Keratinocyte (primary cell): Measurements from ENCODE around the gene MRPL34. TPM values are rescaled to one million over a fixed set of nuclear protein-coding genes. Genes with fewer than 3 reads are reported as not detected.

Source experiments
- DNase-seq: peaks from one replicate; pipeline ENCODE4 v3.0.0-alpha.2; 2011; ENCODE audit warnings: low read depth, missing footprints, low spot score
- FAIRE-seq: peaks from 2 replicates; lab custom pipeline; 2011; peaks lifted over from hg19 to GRCh38; lab: Jason Lieb, UNC
- H2AFZ ChIP-seq: 2 replicates; pipeline ENCODE4 v1.6.0; 2012; ENCODE audit warnings: low read length, control low read depth, inconsistent platforms; ENCODE audit not compliant: control insufficient read depth
- H3K27ac ChIP-seq: 2 replicates; pipeline ENCODE4 v1.5.1; 2011; ENCODE audit warnings: low read length; ENCODE audit not compliant: control insufficient read depth, insufficient read depth
- H3K27me3 ChIP-seq: 3 replicates; pipeline ENCODE4 v1.6.0; 2011; ENCODE audit warnings: low read length; ENCODE audit not compliant: control insufficient read depth, insufficient read depth; ENCODE audit errors: extremely low read depth
- H3K36me3 ChIP-seq, 2 experiments: 2 replicates in 1 of 2; 3 replicates in 1 of 2; pipeline ENCODE4 v1.5.1; 2011; ENCODE audit warnings: low read length in 2 of 2, mild to moderate bottlenecking in 1 of 2; ENCODE audit not compliant: control insufficient read depth in 2 of 2, insufficient read depth in 2 of 2; ENCODE audit errors: extremely low read depth in 1 of 2
- H3K4me1 ChIP-seq: 3 replicates; pipeline ENCODE4 v1.5.1; 2011; ENCODE audit warnings: low read length; ENCODE audit not compliant: control insufficient read depth, insufficient read depth; ENCODE audit errors: extremely low read depth
- H3K4me2 ChIP-seq: 3 replicates; pipeline ENCODE4 v1.6.0; 2011; ENCODE audit warnings: low read depth, low read length; ENCODE audit not compliant: control insufficient read depth, insufficient read depth; ENCODE audit errors: extremely low read depth
- H3K4me3 ChIP-seq, 3 experiments: fragments of 200-600 bp in 1 of 3; sonication (generic) in 1 of 3; 2 replicates in 2 of 3; 3 replicates in 1 of 3; pipeline ENCODE4 v1.5.1; 2011 to 2016; ENCODE audit warnings: low read length in 3 of 3, mild to moderate bottlenecking in 3 of 3, control low read depth in 2 of 3, inconsistent platforms in 1 of 3, low read depth in 1 of 3, mixed read lengths in 1 of 3, mixed run types in 1 of 3, moderate library complexity in 1 of 3; ENCODE audit not compliant: control insufficient read depth in 2 of 3, insufficient read depth in 2 of 3; ENCODE audit errors: extremely low read depth in 1 of 3
- H3K79me2 ChIP-seq: 2 replicates; pipeline ENCODE4 v1.6.0; 2012; ENCODE audit warnings: low read length; ENCODE audit not compliant: control insufficient read depth, insufficient read depth
- H3K9ac ChIP-seq: 3 replicates; pipeline ENCODE4 v1.6.0; 2011; ENCODE audit warnings: low read length; ENCODE audit not compliant: control insufficient read depth, insufficient read depth; ENCODE audit errors: extremely low read depth
- H3K9me1 ChIP-seq: 3 replicates; pipeline ENCODE4 v1.6.0; 2011; ENCODE audit warnings: low read length; ENCODE audit not compliant: control insufficient read depth, insufficient read depth; ENCODE audit errors: extremely low read depth
- H3K9me3 ChIP-seq: 2 replicates; pipeline ENCODE4 v1.5.1; 2012; ENCODE audit warnings: low read depth, low read length; ENCODE audit not compliant: control insufficient read depth
- H4K20me1 ChIP-seq: 3 replicates; pipeline ENCODE4 v1.6.0; 2011; ENCODE audit warnings: low read length; ENCODE audit not compliant: control insufficient read depth, insufficient read depth; ENCODE audit errors: extremely low read depth
- EZH2 ChIP-seq: IDR thresholded peaks from one replicate; pipeline ENCODE4 v1.6.1; 2012; ENCODE audit warnings: inconsistent platforms, mild to moderate bottlenecking, low read length, moderate library complexity
- dilution Hi-C: fragments of 300-500 bp; cut with MboI; formaldehyde crosslinking; loops from one replicate; pipeline ENCODE4 v1.7.0; 2020; ENCODE audit warnings: low sequenced_read_pairs; ENCODE audit not compliant: extremely low pct_ligation_motif_present
- polyA plus RNA-seq, 5 experiments: library from polyadenylated mRNA; depleted of rRNA in 3 of 5; stranded (reverse) in 3 of 5; stranded (forward) in 1 of 5; unstranded in 1 of 5; fragments of >200 nt; gene quantifications; 1 replicate in 1 of 5; 2 replicates in 3 of 5; 3 replicates in 1 of 5; pipeline versions ENCODE4 v1.2.1 to v1.2.3, GENCODE V29; 2011 to 2012; ENCODE audit warnings: missing spikeins in 2 of 5, low read depth in 1 of 5, low replicate concordance in 1 of 5
- TF ChIP-seq, protein P1 (sequence below), 3 experiments: IDR thresholded peaks in 1 of 3; conservative IDR thresholded peaks in 1 of 3; optimal IDR thresholded peaks in 1 of 3; 2 replicates in 2 of 3; 3 replicates in 1 of 3; pipeline versions ENCODE3 to v1.5.1; 2011; ENCODE audit warnings: low read length in 3 of 3, mild to moderate bottlenecking in 3 of 3, moderate library complexity in 2 of 3, control low read depth in 1 of 3, inconsistent platforms in 1 of 3; ENCODE audit not compliant: insufficient read depth in 2 of 3; ENCODE audit errors: extremely low read depth in 1 of 3

Gene MRPL34
- polyA plus RNA-seq, 1 donor (not counting 4 experiments of a cell fraction or from before 2014, with no cell fraction given): 63.7 TPM

- H3K4me3 ChIP-seq: peak within 1 kb of the TSS; percentile 9 to 60 (median 44)
These were observed 24.0 kb upstream of the MRPL34 start, which contains the start of gene ANKLE1 for GRCh38 chr19:17281391-17282304. Gene ANKLE1 (plus strand): TSS chr19:17281901. CDS start chr19:17281921, 20 bp downstream.

GRCh38 chr19:17282488-17283125 lies 23.1 kb upstream of the MRPL34 start:
- peaks cover 0 to 5% of the 10 kb centered on the region in 2 experiments for H3K36me3 ChIP-seq
- H2AFZ ChIP-seq: peak overlapping the region; percentile 78
- H3K9ac ChIP-seq: peak overlapping the region; percentile 28
- DNase-seq (no peak), FAIRE-seq (peak; percentile 29)
- no peaks in the 10 kb centered on the region for H3K79me2 ChIP-seq
- peak overlapping the region; percentile 9 to 60 (median 44) for H3K4me3 ChIP-seq
- H3K27me3 ChIP-seq: no peaks in the 10 kb centered on the region
- H3K9me3 ChIP-seq: no peaks in the 10 kb centered on the region
- H3K4me1 ChIP-seq: peaks cover 6% of the 10 kb centered on the region
- H3K9me1 ChIP-seq: no peaks in the 10 kb centered on the region
- no peaks in the 10 kb centered on the region for H4K20me1 ChIP-seq
- peak overlapping the region; percentile 91 for H3K4me2 ChIP-seq
- TF ChIP-seq EZH2: peak; percentile 41
- TF ChIP-seq, protein P1, sequence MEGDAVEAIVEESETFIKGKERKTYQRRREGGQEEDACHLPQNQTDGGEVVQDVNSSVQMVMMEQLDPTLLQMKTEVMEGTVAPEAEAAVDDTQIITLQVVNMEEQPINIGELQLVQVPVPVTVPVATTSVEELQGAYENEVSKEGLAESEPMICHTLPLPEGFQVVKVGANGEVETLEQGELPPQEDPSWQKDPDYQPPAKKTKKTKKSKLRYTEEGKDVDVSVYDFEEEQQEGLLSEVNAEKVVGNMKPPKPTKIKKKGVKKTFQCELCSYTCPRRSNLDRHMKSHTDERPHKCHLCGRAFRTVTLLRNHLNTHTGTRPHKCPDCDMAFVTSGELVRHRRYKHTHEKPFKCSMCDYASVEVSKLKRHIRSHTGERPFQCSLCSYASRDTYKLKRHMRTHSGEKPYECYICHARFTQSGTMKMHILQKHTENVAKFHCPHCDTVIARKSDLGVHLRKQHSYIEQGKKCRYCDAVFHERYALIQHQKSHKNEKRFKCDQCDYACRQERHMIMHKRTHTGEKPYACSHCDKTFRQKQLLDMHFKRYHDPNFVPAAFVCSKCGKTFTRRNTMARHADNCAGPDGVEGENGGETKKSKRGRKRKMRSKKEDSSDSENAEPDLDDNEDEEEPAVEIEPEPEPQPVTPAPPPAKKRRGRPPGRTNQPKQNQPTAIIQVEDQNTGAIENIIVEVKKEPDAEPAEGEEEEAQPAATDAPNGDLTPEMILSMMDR (optimal IDR thresholded peaks at IDR 0.05 in 1 of 3, IDR thresholded peaks at IDR 0.05 in 1 of 3, conservative IDR thresholded peaks at IDR 0.05 in 1 of 3; ENCODE audit: extremely low read depth in 1 of 3, insufficient read depth in 2 of 3, low read length in 3 of 3): peak; percentile 74 to 97 (median 97)
- dilution Hi-C loops: no loop called here
- no peak overlapping the region for H3K27ac ChIP-seq

More at GRCh38 chr19:17281391-17282304, 24.0 kb upstream of the MRPL34 start, which contains the start of gene ANKLE1:
- Histone ChIP-seq H3K79me2 (no peaks in the 10 kb centered on the region), H3K27ac (no peak within 1 kb of the TSS), H3K4me1 (peaks cover 6% of the 10 kb centered on the region), H3K9me3 (no peaks in the 10 kb centered on the region), H3K9ac (peak within 1 kb of the TSS; percentile 28), H3K4me2 (peak within 1 kb of the TSS; percentile 91), H3K9me1 (no peaks in the 10 kb centered on the region), H3K27me3 (no peaks in the 10 kb centered on the region), H3K36me3 (peaks cover 3 to 10% of the 10 kb centered on the region in 2 experiments), H2AFZ (peak within 1 kb of the TSS; percentile 78), H4K20me1 (no peaks in the 10 kb centered on the region)
- FAIRE-seq (no peak), DNase-seq (no peak)
- TF ChIP-seq EZH2: no peak
- TF ChIP-seq, protein P1 (optimal IDR thresholded peaks at IDR 0.05 in 1 of 3, IDR thresholded peaks at IDR 0.05 in 1 of 3, conservative IDR thresholded peaks at IDR 0.05 in 1 of 3; ENCODE audit: extremely low read depth in 1 of 3, insufficient read depth in 2 of 3, low read length in 3 of 3): no peak
- dilution Hi-C loops: no loop called here
